Bronchial epithelial cell (primary cell): ENCODE measurements around the gene MAN1B1. TPM values are rescaled to one million over a fixed set of nuclear protein-coding genes. Genes with fewer than 3 reads are reported as not detected.

Experiments used
- DNase-seq: peaks from one replicate; pipeline ENCODE4 v3.0.0-alpha.2; 2010; ENCODE audit warnings: low read depth
- FAIRE-seq: peaks from 2 replicates; lab custom pipeline; 2011; peaks lifted over from hg19 to GRCh38; lab: Jason Lieb, UNC
- H3K27me3 ChIP-seq: 2 replicates; pipeline ENCODE4 v1.5.1; 2011; ENCODE audit warnings: low read length; ENCODE audit not compliant: control insufficient read depth, insufficient read depth
- H3K36me3 ChIP-seq: 2 replicates; pipeline ENCODE4 v1.5.1; 2011; ENCODE audit warnings: low read length; ENCODE audit not compliant: control insufficient read depth, insufficient read depth
- H3K4me3 ChIP-seq: 2 replicates; pipeline ENCODE4 v1.5.1; 2011; ENCODE audit warnings: mild to moderate bottlenecking, low read depth, low read length, control low read depth
- CTCF ChIP-seq: IDR thresholded peaks from 2 replicates; pipeline ENCODE4 v1.5.1; 2011; ENCODE audit warnings: mild to moderate bottlenecking, moderate library complexity, low read length, control low read depth, inconsistent platforms; ENCODE audit not compliant: insufficient read depth, severe bottlenecking
- total RNA-seq: library from RNA; depleted of rRNA; stranded (reverse); fragments of >200 nt; gene quantifications from 2 replicates; pipeline ENCODE4 v1.2.1, GENCODE V29; 2014

Gene MAN1B1
- total RNA-seq, 1 donor from 2014 or later = 65.3 TPM

GRCh38 chr9:137141976-137142936 is 55.5 kb downstream of the MAN1B1 start:
- TF ChIP-seq CTCF = no peak
- no peak for DNase-seq
- FAIRE-seq = peak; percentile 87
- no peak overlapping the region for H3K4me3 ChIP-seq
- no peaks in the 10 kb centered on the region for H3K36me3 ChIP-seq
- peaks cover 22% of the 10 kb centered on the region for H3K27me3 ChIP-seq

GRCh38 chr9:137143459-137143858 is 56.7 kb downstream of the MAN1B1 start:
- DNase-seq (no peak), FAIRE-seq (no peak)
- Histone ChIP-seq H3K27me3 (peaks cover 14% of the 10 kb centered on the region), H3K4me3 (no peak overlapping the region), H3K36me3 (no peaks in the 10 kb centered on the region)
- TF ChIP-seq CTCF = no peak

DNA sequence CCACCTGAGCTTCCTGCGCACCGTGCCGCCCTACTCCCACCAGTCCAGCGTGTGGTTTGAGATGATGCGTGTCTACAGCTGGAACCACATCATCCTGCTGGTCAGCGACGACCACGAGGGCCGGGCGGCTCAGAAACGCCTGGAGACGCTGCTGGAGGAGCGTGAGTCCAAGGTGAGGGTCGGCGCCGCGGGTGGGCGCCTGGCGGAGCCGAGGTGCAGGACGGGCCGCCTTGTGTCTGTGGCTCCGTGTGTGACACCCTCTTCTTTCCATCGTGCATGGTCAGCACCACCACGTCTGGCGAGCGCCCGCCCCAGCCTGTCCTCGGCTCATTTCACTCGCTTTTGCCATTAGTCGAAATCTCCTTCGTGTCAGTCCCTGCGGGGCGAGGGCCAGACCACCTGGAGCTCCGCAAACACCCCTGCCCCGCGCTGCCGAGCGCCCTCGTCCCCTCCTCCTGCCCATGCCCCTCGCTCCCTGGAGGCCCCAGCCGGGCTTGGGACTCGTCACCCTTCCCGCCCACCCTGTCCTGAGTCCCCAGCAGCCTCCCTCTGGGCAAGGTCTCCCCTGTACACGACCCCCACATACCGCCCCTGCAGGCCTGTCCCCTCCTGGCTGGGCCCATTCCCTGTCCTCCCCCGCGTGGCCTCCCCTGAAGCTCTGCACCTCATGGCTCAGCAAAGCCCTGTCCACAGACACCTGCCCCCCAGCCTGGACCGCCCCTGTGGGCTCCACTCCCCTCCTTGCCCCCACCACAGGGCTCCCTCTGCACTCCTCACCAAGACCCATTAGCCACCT is 59.1 kb downstream of the MAN1B1 start:
- FAIRE-seq (no peak), DNase-seq (no peak)
- TF ChIP-seq CTCF = no peak
- no peak overlapping the region for H3K4me3 ChIP-seq
- H3K27me3 ChIP-seq = peaks cover 2% of the 10 kb centered on the region
- no peaks in the 10 kb centered on the region for H3K36me3 ChIP-seq

GRCh38 chr9:137146527-137146918 is 59.7 kb downstream of the MAN1B1 start:
- Histone ChIP-seq H3K27me3 (peaks cover 2% of the 10 kb centered on the region), H3K4me3 (no peak overlapping the region), H3K36me3 (no peaks in the 10 kb centered on the region)
- no peak for FAIRE-seq
- TF ChIP-seq CTCF = no peak
- no peak for DNase-seq

DNA sequence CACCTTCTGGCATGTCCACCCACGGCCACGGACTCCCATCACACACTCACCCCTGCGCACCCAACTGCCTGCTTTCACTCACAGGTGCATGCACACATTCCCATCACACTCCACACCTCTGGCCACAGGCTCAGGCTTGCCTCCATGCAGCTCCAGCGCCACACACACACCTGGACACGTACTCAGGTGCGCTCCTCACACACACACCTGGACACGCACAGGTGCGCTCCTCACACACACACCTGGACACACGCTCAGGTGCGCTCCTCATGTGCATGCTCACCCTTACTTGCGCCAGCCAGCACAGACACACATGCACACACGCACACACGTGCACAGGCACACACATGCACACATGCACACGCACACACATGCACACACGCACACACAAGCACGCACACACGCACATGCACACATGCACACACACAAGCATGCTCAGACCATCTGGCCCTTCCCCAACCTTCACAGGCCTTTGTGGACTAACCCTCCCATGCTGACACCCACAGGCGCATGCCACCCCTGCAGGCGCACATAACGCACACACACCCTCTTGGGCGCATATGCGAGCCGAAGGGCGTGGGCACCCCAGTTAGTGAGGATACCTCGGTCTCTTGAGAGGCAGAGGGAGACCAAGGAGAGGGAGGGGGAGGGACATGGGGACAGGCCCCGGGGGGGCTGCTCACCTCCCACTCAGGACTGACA is 60.5 kb downstream of the MAN1B1 start:
- H3K27me3 ChIP-seq = peaks cover 2% of the 10 kb centered on the region
- no peak for TF ChIP-seq CTCF
- no peaks in the 10 kb centered on the region for H3K36me3 ChIP-seq
- DNase-seq (no peak), FAIRE-seq (no peak)
- no peak overlapping the region for H3K4me3 ChIP-seq
